HG03095 (cell line): ENCODE data around the gene VPS50.
A peak's percentile ranks its signal among the peaks of the same experiment; 100 is the strongest.

Experiments used
- ATAC-seq: cut with Tn5 transposase; IDR thresholded peaks from one replicate; pipeline ENCODE4 v1.9.1; 2021; ENCODE audit warnings: moderate library complexity; ENCODE audit not compliant: unreplicated experiment

VPS50 gene, protein sequence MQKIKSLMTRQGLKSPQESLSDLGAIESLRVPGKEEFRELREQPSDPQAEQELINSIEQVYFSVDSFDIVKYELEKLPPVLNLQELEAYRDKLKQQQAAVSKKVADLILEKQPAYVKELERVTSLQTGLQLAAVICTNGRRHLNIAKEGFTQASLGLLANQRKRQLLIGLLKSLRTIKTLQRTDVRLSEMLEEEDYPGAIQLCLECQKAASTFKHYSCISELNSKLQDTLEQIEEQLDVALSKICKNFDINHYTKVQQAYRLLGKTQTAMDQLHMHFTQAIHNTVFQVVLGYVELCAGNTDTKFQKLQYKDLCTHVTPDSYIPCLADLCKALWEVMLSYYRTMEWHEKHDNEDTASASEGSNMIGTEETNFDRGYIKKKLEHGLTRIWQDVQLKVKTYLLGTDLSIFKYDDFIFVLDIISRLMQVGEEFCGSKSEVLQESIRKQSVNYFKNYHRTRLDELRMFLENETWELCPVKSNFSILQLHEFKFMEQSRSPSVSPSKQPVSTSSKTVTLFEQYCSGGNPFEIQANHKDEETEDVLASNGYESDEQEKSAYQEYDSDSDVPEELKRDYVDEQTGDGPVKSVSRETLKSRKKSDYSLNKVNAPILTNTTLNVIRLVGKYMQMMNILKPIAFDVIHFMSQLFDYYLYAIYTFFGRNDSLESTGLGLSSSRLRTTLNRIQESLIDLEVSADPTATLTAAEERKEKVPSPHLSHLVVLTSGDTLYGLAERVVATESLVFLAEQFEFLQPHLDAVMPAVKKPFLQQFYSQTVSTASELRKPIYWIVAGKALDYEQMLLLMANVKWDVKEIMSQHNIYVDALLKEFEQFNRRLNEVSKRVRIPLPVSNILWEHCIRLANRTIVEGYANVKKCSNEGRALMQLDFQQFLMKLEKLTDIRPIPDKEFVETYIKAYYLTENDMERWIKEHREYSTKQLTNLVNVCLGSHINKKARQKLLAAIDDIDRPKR

DNA sequence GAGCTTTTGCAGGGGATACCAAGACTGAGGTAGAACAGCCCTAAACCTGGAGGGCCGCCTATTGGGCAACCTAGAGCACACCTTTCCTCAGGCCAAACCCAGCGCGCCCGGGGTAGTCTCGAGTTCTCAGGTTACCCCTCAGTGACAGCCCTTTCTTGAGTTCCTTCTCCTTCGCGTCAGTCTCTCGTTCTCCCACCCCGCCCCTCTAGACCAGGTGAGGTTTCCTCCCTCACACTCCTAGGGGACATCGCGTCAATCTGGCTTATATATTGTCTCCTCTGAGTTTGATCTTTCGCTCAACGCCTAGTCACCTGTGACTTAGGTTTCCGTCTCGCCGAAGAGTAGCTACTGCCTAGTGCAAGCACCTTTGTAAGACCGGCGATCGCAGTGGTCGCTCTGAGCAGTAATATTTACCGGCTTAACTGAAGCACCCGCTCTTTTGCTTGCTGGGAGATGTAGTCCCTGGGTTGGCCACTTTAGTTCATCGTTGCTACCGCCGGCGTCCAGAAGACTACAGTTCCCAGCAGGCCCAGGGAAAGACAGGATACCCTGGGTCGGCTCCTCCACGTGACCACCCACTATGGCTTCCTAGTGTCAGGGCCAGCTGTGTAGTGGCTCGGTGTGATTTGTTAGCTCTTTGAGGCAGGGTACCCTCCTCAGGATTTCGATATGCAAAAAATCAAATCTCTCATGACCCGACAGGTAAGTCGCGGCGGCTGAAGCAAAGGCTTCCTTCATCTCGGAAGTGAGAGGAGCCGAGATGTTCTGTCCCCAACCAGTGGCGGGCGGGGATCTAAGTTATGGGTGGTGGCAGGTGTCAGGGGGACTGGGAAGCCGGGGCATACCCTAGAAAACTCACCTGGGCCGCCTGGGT is at the start of gene VPS50:
Gene VPS50, plus strand, starts transcription at position 568 of the 874 bp plus-strand sequence. Its CDS starts 102 bp downstream, at position 670.
- peak; percentile 99 for ATAC-seq

DNA sequence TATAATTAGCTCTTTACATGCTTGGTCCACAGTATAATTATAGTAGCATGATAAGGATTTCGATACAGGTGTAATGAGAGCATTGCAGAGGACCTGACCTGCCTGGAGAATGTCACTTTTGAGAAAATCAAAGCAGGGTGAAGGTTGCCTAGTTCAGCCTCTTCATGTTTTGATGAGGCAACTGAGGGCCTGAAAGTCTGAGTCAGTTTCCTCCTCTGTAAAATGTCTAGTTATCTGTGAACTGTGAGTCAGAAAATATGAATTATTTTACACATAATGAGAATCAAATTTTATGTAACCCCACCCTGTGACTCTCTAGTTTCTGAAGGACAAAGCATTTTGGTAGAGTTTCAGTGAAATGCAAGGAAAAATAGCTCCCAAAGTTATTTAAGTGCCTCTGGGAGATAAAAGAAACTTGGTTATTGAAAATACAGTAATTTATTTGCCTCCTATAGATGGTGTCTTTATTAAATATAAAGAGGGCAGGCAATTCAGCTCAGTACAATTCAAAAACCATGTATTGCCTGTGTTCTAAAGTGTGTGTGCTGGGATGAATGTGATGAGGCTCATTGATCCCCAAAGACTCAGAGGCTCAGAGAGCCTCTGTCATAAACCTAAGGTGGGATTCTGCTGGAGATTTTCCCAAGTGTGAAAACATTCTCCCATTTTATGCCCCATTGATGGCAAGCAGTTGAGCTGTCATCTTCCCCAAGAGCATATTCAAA is 46.7 kb upstream of the VPS50 start:
- no peak for ATAC-seq

DNA sequence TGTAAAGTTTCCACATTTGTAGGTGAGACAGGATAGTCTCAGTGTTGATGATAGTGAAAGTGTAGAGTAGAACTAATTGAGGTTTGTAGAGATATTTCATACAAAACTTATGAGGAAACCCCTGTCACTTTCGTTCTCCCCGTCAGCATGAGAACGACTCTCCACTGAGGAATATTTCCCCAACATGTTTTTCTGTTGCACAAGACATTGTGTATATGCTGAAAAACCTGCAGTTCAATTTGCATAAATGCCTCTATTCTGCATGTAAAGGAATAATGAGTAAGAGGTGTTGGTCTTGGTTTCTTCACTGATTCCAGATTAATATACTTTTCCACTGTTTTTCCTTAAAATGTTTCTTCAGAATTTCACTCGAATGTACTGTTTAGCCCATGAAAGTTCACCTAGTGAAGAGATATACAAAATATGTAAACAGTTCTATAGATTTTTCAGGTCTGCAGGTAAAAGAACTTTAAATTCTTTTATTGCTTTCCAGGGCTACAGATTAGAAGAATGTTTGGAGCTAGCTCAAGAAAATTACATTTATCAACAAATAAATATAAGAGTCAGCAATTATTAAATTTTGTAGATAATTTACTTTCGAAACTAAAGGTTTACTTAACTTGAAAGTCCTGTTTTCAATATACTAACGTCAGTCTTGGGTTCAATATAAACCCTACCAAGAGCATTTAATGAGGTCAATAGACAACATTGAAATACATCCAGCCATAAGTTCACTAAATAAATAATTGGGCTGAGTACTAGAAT is 43.1 kb upstream of the VPS50 start:
- no peak for ATAC-seq

DNA sequence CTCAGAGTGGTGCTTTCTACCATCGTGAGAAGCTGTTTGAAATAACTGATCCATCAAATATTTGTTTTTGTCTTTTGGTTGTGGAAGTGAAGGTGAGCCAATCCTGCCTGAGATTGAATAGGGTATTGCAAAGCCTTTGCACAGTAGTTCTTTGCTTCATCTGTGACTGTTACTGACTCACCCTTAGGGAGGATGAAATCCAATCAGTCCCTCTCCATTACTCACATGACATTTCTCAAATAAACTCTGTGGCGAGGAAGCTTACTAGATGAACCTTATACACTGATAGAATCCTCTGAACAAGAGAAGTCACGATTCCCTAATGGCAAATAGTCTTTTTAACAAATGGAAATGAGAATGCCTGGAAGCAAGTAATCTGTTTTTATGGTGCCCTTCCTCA is 37.8 kb upstream of the VPS50 start:
- ATAC-seq, result no peak

DNA sequence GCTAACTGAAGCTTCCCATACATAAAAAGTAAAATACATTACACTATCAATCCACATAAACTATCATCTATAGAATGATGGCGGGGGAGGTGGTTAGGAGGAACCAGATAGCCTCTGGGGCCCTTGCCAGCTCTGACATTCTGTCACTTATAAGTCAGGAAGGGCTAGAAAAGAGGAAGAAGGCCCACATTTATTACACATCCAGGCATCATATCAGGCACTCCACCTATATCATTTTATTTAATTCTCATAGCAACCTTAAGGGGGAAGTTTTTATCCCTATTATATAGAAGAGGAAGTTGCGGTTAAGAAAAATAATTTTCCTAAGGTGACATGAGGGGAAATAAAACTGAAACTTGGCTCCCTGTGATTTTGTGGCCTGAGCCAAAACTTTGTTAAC is 35.8 kb upstream of the VPS50 start:
- no peak for ATAC-seq

DNA sequence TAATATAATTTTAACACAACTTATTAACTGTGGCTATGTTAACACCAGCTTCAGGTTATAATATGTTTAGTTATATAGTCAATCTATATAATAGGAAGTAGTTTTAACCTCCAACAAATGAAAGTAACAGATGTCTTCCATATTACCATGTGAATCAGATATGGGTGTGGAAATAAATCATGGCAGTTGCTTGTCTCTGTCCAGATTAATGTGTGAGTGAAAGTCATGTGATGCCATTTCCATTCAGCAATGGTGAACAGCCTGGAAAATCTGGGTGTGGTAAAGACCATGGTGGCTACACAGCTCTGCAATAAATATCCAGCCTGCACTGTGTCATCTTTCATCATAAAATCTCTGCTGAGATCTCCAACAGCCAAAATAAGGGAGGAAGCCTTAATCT is 33.7 kb upstream of the VPS50 start:
- ATAC-seq, result no peak

DNA sequence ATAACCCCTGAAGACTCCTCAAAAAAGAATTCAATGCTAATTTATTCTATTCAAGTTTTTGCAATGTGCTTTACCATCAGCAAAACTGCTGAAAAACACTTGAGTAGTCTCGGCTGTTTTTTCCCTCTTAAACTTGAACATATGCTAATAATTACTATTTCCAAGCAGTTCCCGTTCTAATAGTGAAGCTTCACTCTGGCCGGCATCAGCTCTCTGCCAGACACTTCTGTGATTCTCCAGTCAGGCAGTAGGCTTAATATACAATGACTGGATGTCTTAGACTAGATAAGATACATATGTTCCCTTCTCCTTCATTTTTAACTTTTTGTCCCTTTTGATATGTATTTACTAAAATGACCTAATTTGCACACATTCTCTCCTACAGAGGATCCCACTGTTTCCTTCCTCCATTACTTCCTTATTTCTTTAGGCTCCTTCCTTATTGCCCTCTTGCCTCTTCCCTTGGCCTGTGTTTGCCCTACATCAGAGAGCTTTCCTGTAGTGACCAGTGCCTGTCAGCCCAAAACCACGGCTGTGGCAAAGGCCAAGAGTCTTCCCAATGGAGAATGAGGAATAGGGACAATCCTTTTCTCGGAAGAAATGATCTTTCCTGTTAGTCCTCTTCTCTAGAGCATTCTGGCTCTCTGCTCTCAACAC is 29.4 kb upstream of the VPS50 start:
- no peak for ATAC-seq

DNA sequence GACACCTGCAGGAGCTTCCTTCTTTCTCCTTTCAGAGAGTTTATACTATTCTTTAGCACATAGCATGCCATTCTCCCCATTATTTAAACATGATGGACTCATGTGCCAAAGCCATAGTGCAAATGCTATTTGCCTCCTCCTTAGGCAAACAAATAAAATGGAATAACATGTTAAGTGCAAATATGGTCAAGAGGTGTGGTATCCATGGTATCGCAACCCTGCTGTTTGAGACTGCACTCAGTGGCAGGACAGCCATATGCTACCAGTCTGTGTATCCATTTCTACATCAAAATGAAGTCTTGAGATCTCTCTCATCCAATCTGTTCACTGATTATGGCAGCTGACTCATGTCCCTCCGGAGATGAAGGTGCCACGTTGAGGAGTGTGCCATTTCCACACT is 28.7 kb upstream of the VPS50 start:
- ATAC-seq, result no peak

DNA sequence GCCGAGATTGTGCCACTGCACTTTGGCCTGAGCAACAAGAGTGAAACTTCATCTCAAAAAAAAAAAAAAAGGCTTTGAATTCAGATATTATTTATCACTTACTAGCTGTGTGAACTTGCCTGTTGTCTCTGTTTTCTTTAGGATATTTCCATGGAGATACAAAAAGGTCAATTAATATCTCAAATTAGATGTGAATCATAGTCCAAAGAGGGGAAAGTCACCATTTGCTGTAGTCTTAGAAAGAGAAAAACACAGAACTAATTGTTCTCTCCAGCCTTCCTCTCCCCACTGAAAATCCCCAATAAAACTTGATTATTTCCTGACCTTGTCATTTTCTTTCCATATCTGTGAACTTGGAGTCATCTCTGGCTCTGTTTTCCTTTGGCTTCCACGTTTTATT is 27.1 kb upstream of the VPS50 start:
- no peak for ATAC-seq

DNA sequence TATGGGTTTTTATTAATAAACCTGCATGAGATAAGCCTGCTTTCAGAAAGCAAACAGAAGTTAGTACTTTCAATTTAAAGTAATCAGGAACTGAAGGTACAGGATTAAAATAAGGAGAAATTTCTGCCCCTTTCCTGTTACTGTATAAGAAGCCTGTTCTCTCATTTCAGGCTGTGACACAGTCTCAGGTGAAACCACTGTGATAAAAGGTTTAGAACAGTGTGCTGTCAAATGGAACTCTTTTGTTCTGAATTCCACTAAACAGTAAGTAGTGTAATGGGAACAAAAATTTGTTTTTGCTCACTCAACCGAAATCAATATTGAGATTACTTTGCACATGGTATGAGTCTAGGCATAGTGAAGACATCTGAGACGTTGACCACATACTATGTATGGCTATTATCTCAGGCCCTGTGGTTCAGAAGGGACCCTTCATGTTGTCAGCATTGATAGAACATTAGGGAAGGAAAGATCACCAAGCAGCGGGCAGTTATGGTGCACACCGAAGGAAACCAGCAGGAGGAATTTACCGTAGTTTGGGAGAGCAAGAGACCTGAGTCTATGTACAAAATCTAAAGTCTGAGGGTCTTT is 20.8 kb upstream of the VPS50 start:
- ATAC-seq, result no peak

DNA sequence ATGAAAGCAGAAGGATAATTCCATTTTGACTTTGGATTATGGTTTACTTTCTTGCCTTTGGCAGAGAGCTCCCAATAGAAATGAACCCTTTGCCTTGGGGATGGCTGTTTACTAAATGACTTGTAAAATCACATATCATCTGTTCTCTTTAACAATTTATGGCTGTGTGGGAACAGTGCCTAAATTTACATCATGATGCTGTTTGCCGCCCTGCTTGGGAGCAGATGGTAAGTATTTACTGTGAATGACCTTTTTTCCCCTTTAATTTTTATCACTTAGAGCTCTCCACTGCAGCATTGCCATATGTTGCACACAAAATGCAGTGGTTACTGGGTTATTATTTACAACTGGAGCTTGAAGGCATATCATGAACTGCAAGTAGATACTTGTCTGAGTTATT is 19.3 kb upstream of the VPS50 start:
- no peak for ATAC-seq

DNA sequence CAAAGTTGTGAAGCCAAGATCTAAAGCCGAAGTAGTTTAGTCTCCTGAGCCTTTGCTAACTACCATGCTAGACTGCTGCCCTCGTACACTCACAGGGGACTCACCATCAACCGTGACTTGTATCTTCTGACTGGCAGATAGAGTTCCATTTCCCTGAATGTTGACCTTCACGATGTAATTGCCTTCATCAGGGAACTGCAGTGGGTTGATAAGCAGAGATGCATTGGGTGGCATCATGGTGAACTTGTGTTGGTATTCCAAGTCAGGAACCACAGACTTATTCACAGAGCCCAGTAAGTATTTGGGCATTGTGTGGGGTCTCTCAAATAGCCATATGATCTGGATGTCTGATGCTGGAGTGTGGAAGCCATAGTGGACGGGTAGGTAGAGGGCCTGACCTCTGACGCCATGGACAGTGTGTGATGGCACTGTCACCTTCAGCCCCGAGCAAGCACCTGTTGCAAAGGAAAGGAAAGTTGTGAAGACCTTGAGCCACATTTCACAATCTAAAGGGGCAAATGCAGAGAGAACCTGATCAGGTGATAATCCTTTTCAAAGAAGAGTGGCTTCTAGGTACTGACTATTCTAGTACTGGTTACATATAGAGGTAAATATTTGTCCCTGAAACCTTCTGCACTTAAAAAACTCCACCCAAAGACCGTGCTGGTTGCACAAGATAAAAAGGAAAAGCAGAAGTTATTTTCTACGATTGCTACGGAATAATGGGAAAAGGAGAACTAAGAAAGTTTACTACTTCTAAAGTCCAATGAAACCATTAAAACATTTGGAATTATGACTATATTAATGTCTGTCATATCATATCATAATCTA is 13.0 kb upstream of the VPS50 start:
- ATAC-seq, result no peak

DNA sequence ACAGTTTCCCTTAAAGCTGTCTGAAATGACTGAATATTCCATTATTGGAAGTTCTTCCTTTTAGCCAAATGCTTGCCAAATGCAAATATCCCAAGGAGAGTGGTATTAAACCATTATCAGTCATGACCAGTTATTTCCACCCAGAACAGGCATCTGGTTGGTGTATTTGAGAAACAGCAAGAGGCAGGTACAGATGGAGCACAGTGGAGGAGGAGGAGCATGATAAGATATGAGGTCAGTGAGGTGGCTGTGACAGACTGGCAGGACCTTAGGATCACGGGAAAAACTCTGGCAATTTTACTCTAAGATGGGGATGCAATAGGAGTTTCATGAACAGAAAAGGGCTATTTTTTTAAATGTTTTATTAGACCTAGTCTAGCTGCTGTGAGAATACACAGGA is 12.3 kb upstream of the VPS50 start:
- ATAC-seq, result no peak

DNA sequence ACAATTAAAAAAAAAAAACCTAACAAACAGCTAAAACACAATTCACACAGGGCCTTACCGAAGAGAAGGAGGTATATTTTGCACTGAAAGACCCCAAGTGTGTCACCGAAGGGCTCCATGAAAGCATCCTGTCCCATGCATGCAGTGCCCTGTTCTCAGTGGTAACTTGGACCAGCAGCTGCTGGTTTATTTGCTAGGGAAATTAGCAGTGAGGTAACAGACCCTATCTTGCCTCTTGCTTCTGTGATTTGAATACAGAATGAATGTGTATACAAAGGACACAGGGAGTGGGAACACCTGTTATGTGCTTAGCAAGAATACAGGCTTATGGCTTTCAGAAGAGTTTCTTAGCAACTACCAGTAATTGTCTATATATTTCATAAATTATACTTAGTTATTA is 5.9 kb upstream of the VPS50 start, which contains the start of gene HEPACAM2:
Gene HEPACAM2, minus strand, starts transcription at position 160 of the 400 bp plus-strand sequence.
- ATAC-seq, result no peak

DNA sequence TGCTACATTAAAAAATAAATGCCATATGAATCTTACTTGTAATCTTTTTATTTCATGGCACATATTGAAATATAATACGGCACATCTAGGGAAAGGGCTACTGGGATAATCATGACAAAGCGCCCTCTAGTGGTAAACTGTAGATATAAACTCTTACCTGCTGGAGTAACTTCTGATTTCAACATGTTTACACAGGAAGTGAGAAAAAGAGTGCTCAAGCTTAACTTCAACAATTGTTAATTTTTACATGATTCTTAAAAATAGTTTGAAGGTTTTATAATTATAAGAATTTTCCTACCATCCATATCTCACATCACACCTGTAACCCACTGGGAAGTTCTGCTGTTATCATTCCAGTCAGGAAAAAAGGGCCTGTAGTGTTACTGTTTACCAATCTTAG is 3.9 kb upstream of the VPS50 start:
- ATAC-seq, result no peak

DNA sequence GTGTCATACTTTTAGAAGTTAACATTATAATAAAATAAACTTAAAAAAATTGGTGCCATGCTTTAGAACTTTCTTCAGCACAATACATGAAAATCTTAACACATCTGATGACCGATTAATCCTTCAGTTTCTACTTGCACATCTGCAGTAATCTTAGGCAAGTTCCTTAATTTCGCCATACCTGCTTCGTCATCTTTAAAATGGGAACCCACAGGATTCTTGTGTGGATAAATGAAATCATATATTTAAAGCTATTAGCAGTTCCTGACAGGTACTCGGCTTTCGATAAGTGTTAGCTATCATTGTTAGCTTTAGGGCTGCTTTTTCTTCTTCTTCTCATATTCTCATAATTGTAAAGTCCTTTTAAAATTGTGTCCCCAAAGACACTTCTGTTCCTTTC is 907 bp upstream of the VPS50 start:
- ATAC-seq, result no peak

DNA sequence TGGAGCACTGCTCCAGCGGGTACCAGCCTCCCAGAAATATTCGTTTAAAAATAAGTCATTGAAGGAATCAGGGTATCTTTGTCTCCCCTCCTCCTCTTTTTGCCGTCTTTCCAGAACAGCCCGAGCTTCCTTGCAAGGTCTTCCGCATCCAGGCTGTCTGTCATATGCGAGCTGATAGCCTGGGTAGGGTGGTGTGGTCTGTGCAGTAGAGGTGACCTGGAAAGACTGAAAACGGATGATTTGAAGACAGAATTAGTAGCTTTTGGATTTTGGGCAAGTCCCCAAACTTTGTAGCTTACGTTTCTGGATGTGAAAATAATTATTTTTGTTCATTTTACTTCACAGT is 480 bp downstream of the VPS50 start:
- ATAC-seq, result peak; percentile 6

DNA sequence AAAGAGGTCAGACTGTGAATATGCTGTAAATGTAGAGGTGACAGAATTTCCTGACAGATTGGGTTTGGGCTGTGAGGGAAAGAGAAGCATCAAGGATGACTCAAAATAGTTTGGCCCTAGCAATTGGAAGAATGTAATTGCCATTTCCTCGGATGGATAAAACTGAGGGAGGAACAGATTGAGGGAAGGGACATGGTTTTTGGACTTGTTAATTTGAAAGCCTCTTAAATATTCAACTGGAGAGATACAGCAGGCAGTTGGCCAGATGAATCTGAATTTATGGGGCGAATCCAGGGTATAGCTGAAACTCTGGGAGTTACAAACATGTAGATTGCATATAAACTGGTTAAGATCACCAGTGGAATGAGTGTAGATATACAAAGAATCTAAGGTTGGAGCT is 3.4 kb downstream of the VPS50 start:
- ATAC-seq, result no peak
